ENCODE measurements around the gene OSGIN1.
"Not testable (repeated sequence)": the region's sequence is repeated elsewhere in the genome, so short reads cannot be mapped to it uniquely, and the experiment has no call there.

Gene OSGIN1

GRCh38 chr16:83940630-83941378, 12.2 kb upstream of the OSGIN1 start:
- DNase-seq (ENCODE audit: low read depth in 2 of 2): no peak

- not testable (repeated sequence) for DNase-seq (ENCODE audit: low read depth in 2 of 2)
These were observed 11.5 kb upstream of the OSGIN1 start for GRCh38 chr16:83941546-83941945.

GRCh38 chr16:83942074-83942473, 11.0 kb upstream of the OSGIN1 start:
- DNase-seq (ENCODE audit: low read depth in 2 of 2): no peak

- DNase-seq (ENCODE audit: low read depth in 2 of 2): no peak
These were observed 10.1 kb upstream of the OSGIN1 start for GRCh38 chr16:83942815-83943515.

GRCh38 chr16:83943516-83944050, 9.5 kb upstream of the OSGIN1 start:
- no peak for DNase-seq (ENCODE audit: low read depth in 2 of 2)

GRCh38 chr16:83945587-83945986, 7.5 kb upstream of the OSGIN1 start:
- DNase-seq (ENCODE audit: low read depth in 2 of 2): no peak

- no peak for DNase-seq (ENCODE audit: low read depth in 2 of 2)
These were observed 6.8 kb upstream of the OSGIN1 start for GRCh38 chr16:83946154-83946780.

- no peak for DNase-seq (ENCODE audit: low read depth in 2 of 2)
These were observed 6.1 kb upstream of the OSGIN1 start for GRCh38 chr16:83946781-83947566.

GRCh38 chr16:83947642-83948234, 5.3 kb upstream of the OSGIN1 start:
- no peak for DNase-seq (ENCODE audit: low read depth in 2 of 2)

- no peak for DNase-seq (ENCODE audit: low read depth in 2 of 2)
These were observed 3.9 kb upstream of the OSGIN1 start for GRCh38 chr16:83948914-83949723.

- DNase-seq (ENCODE audit: low read depth in 2 of 2): no peak
These were observed 3.4 kb upstream of the OSGIN1 start for GRCh38 chr16:83949724-83950001.

GRCh38 chr16:83950862-83951399, 2.1 kb upstream of the OSGIN1 start:
- not testable (repeated sequence) for DNase-seq (ENCODE audit: low read depth in 2 of 2)

GRCh38 chr16:83951544-83951943, 1.5 kb upstream of the OSGIN1 start:
- DNase-seq (ENCODE audit: low read depth in 2 of 2): no peak

- DNase-seq (ENCODE audit: low read depth in 2 of 2): no peak
These were observed 477 bp upstream of the OSGIN1 start for GRCh38 chr16:83952587-83952939.

GRCh38 chr16:83953796-83954576, 946 bp downstream of the OSGIN1 start:
- DNase-seq (ENCODE audit: low read depth in 2 of 2): no peak

GRCh38 chr16:83954577-83955016, 1.6 kb downstream of the OSGIN1 start:
- DNase-seq (ENCODE audit: low read depth in 2 of 2): no peak

GRCh38 chr16:83955218-83956130, 2.4 kb downstream of the OSGIN1 start:
- no peak for DNase-seq (ENCODE audit: low read depth in 2 of 2)

Data from stimulated activated CD8-positive, alpha-beta memory T cell treated with anti-CD3 and anti-CD28 coated beads, Interleukin-15, amount 100 ng/mL, for 4 hours (primary cell).